ENCODE data around the gene IWS1. TPM values are rescaled to one million over a fixed set of nuclear protein-coding genes. Genes with fewer than 3 reads are reported as not detected.

IWS1 gene
- total RNA-seq, 1 experiment from 2014 or later: 56.0 TPM

DNA sequence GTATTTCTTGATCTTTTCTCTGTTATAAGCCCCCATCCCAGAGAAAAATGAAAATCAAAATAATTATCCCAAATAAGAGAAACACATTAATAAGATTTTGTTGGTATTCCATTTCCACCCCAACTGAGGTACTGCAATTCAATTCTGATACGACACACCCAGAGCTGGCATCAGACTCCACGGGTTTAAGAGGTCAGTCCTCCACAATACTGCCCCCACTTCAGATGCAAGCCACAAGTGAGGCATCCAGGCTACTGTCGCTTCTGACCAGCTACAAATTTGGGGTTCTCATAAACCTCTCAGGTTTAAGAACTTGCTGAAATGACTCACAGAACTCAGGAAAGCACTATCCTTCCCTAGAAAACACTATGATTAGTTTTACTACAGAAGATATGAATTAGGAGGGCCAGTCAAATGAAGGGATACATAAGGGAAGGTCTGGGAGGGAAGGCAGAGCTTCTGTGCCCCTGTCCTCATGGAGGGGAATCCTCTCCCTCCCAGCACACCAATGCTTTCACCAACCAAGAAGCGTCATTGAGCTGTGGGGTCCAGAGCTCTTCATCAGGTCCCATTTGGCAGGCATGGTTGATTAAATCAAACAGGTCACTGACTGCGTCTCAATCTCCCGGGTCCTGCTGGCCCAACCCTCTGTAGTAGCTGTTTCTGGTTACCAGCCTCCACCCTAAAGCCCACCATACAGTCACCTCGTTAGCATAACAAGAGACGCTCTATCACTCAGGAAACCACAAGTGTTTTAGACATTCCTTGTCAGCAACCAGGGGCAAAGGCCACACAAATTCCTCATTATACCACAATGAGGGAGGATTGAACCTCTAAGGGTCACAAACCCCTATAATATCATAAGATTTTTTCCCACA is 46.2 kb downstream of the IWS1 start:
- H3K4me1 ChIP-seq: no peaks in the 10 kb centered on the region
- no peaks in the 10 kb centered on the region for H3K4me1 Mint-ChIP-seq (ENCODE audit: low read depth, unreplicated experiment)
- POLR2A ChIA-PET: interaction anchor here (0.6 kb wide), 2 partner anchors 9 to 186 kb away, joined by 3 to 4 read pairs; no protein-coding TSS in a partner anchor
- no peak overlapping the region for H3K4me3 Mint-ChIP-seq (ENCODE audit: unreplicated experiment)
- CTCF ChIA-PET: interaction anchor here (0.8 to 2.6 kb wide), 9 partner anchors 12 to 283 kb away, joined by 3 to 28 read pairs (median 4); partner anchors contain the start of gene ERCC3
- BruUV-seq (replicated peaks): no TSS peak
- DNase-seq: no peak
- H3K27ac Mint-ChIP-seq (ENCODE audit: unreplicated experiment): no peak overlapping the region
- no peaks in the 10 kb centered on the region for H3K27me3 Mint-ChIP-seq (ENCODE audit: insufficient read depth, unreplicated experiment)
- no peaks in the 10 kb centered on the region for H3K27me3 ChIP-seq (replicated peaks; ENCODE audit: control insufficient read depth, insufficient read depth, low read length)
- H3K9me3 ChIP-seq: no peaks in the 10 kb centered on the region; the same call in 1 of the 2 replicates
- no peak overlapping the region for H3K4me3 ChIP-seq (ENCODE audit: low read depth, low read length)
- intact Hi-C loops (cut with micrococcal nuclease; ENCODE audit: unreplicated experiment): loop anchor here (1.0 to 2.0 kb wide), 6 partner anchors 25 to 283 kb away; no protein-coding TSS in a partner anchor
- TF ChIP-seq, protein P1, sequence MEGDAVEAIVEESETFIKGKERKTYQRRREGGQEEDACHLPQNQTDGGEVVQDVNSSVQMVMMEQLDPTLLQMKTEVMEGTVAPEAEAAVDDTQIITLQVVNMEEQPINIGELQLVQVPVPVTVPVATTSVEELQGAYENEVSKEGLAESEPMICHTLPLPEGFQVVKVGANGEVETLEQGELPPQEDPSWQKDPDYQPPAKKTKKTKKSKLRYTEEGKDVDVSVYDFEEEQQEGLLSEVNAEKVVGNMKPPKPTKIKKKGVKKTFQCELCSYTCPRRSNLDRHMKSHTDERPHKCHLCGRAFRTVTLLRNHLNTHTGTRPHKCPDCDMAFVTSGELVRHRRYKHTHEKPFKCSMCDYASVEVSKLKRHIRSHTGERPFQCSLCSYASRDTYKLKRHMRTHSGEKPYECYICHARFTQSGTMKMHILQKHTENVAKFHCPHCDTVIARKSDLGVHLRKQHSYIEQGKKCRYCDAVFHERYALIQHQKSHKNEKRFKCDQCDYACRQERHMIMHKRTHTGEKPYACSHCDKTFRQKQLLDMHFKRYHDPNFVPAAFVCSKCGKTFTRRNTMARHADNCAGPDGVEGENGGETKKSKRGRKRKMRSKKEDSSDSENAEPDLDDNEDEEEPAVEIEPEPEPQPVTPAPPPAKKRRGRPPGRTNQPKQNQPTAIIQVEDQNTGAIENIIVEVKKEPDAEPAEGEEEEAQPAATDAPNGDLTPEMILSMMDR (IDR thresholded peaks at IDR 0.05; ENCODE audit: insufficient read depth in 1 of 2, low read depth in 1 of 2, low read length in 1 of 2, severe bottlenecking in 1 of 2, unreplicated experiment in 1 of 2): no peak
- peaks cover 55% of the 10 kb centered on the region for H3K36me3 Mint-ChIP-seq (ENCODE audit: insufficient read depth, unreplicated experiment)
- peaks cover 5% of the 10 kb centered on the region for H3K36me3 ChIP-seq (ENCODE audit: control insufficient read depth, insufficient read depth, low read length)
- peaks cover 20% of the 10 kb centered on the region for H3K9me3 Mint-ChIP-seq (ENCODE audit: unreplicated experiment)

DNA sequence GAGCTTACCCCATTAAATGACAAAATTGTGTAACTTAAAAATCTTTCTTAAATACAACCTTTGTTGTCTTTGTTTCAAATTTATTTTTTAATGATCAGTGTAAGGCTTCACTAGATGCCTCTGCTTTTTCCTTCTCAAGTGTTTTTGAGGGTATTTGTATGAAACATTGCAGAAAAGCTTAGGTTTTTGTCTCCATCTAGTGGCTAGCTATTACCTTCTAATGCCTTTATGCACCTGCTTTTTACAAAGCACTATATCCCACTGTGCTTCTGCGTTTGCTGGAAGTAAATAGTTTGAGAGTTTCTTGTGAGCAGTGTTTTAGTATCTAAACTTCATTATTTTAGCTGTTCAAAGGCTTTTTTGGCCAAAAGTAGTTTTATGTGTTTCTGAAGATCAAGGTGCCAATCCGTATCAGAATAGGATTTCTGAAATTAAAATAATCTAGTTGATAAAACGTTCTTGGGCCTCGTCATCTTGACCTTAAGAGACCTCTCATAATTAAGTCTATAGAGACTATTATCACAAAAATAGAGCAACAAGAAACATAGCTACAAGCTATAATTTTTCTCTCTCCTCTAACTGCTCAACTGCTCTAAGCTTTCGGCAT is 47.0 kb downstream of the IWS1 start:
- H3K27me3 ChIP-seq (replicated peaks; ENCODE audit: control insufficient read depth, insufficient read depth, low read length): no peaks in the 10 kb centered on the region
- CTCF ChIA-PET: interaction anchor here (0.6 to 2.6 kb wide), 10 partner anchors 24 to 282 kb away, joined by 3 to 28 read pairs (median 4); partner anchors contain the start of gene ERCC3
- H3K27ac Mint-ChIP-seq (ENCODE audit: unreplicated experiment): no peak overlapping the region
- H3K9me3 ChIP-seq: no peaks in the 10 kb centered on the region; the same call in 1 of the 2 replicates
- TSS peak; percentile 6 for BruUV-seq (replicated peaks)
- peaks cover 5% of the 10 kb centered on the region for H3K36me3 ChIP-seq (ENCODE audit: control insufficient read depth, insufficient read depth, low read length)
- POLR2A ChIA-PET: interaction anchor here (0.6 kb wide), 1 partner anchor 185 kb away, joined by 3 read pairs; no protein-coding TSS in a partner anchor
- no peak overlapping the region for H3K4me3 Mint-ChIP-seq (ENCODE audit: unreplicated experiment)
- peaks cover 47% of the 10 kb centered on the region for H3K36me3 Mint-ChIP-seq (ENCODE audit: insufficient read depth, unreplicated experiment)
- TF ChIP-seq, protein P1 (IDR thresholded peaks at IDR 0.05; ENCODE audit: insufficient read depth in 1 of 2, low read depth in 1 of 2, low read length in 1 of 2, severe bottlenecking in 1 of 2, unreplicated experiment in 1 of 2): peak; percentile 71 to 73
- DNase-seq: peak in 1 of 2 experiments; percentile 48
- H3K4me1 ChIP-seq: no peaks in the 10 kb centered on the region
- intact Hi-C loops (cut with micrococcal nuclease; ENCODE audit: unreplicated experiment): loop anchor here (1.0 to 2.0 kb wide), 6 partner anchors 25 to 282 kb away; no protein-coding TSS in a partner anchor
- H3K27me3 Mint-ChIP-seq (ENCODE audit: insufficient read depth, unreplicated experiment): no peaks in the 10 kb centered on the region
- peaks cover 25% of the 10 kb centered on the region for H3K9me3 Mint-ChIP-seq (ENCODE audit: unreplicated experiment)
- no peaks in the 10 kb centered on the region for H3K4me1 Mint-ChIP-seq (ENCODE audit: low read depth, unreplicated experiment)
- no peak overlapping the region for H3K4me3 ChIP-seq (ENCODE audit: low read depth, low read length)

DNA sequence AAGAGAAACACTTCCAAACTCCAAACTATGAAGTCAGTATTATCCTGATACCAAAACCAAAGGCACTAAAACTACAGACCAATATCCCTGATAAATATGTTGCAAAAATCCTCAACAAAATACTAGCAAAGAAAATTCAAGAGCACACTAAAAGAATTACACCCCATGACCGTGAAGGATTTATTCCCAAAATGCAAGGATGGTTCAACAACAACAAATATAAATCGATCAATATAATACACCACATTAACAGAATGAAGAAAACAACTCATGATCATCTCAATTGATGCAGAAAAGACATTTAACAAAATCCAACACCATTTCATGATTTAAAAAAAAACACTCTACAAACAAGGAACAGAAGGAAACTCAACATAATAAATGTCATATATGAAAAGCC is 50.5 kb downstream of the IWS1 start:
- ChIA-PET CTCF (interaction anchor here (0.6 kb wide), 1 partner anchor 12 kb away, joined by 3 read pairs; no protein-coding TSS in a partner anchor), POLR2A (interaction anchor here (0.6 kb wide), 1 partner anchor 20 kb away, joined by 3 read pairs; no protein-coding TSS in a partner anchor)
- Mint-ChIP-seq H3K36me3 (ENCODE audit: insufficient read depth, unreplicated experiment) (peaks cover 17% of the 10 kb centered on the region), H3K4me1 (ENCODE audit: low read depth, unreplicated experiment) (no peaks in the 10 kb centered on the region), H3K9me3 (ENCODE audit: unreplicated experiment) (peaks cover 25% of the 10 kb centered on the region), H3K27ac (ENCODE audit: unreplicated experiment) (no peak overlapping the region), H3K27me3 (ENCODE audit: insufficient read depth, unreplicated experiment) (no peaks in the 10 kb centered on the region), H3K4me3 (ENCODE audit: unreplicated experiment) (no peak overlapping the region)
- Histone ChIP-seq H3K9me3 (peaks cover 2% of the 10 kb centered on the region; the same call in 1 of the 2 replicates), H3K36me3 (ENCODE audit: control insufficient read depth, insufficient read depth, low read length) (0 out of 2 replicates have a peak, but pooled peaks cover 1% of the 10 kb centered on the region), H3K4me1 (peaks cover 11% of the 10 kb centered on the region; the same call in 1 of the 2 replicates), H3K4me3 (ENCODE audit: low read depth, low read length) (no peak overlapping the region), H3K27me3 (replicated peaks; ENCODE audit: control insufficient read depth, insufficient read depth, low read length) (no peaks in the 10 kb centered on the region)
- intact Hi-C loops (cut with micrococcal nuclease; ENCODE audit: unreplicated experiment): no loop called here
- no peak for DNase-seq
- TF ChIP-seq, protein P1 (IDR thresholded peaks at IDR 0.05; ENCODE audit: insufficient read depth in 1 of 2, low read depth in 1 of 2, low read length in 1 of 2, severe bottlenecking in 1 of 2, unreplicated experiment in 1 of 2): no peak
- BruUV-seq (replicated peaks): no TSS peak

Data from Caco-2 (cell line).